Mesothelial cell of epicardium (in vitro differentiated cells): ENCODE measurements around the gene CD3G. TPM values are rescaled to one million over a fixed set of nuclear protein-coding genes. Genes with fewer than 3 reads are reported as not detected.

Source experiments
- DNase-seq, 2 experiments: peaks; one replicate each; pipeline ENCODE4 v3.0.0; 2021; ENCODE audit warnings: low spot score in 2 of 2; ENCODE audit not compliant: unreplicated experiment in 2 of 2
- H3K27ac Mint-ChIP-seq: 2 replicates; pipeline ENCODE4 v1.8.0; 2021; ENCODE audit warnings: mixed read lengths
- H3K27me3 Mint-ChIP-seq: 2 replicates; pipeline ENCODE4 v1.8.0; 2021; ENCODE audit warnings: low read depth, mixed read lengths
- H3K36me3 Mint-ChIP-seq: 2 replicates; pipeline ENCODE4 v1.8.0; 2021; ENCODE audit warnings: mixed read lengths
- H3K4me1 Mint-ChIP-seq: 2 replicates; pipeline ENCODE4 v1.8.0; 2021; ENCODE audit warnings: mixed read lengths
- H3K4me3 Mint-ChIP-seq: 2 replicates; pipeline ENCODE4 v1.8.0; 2021; ENCODE audit warnings: mild to moderate bottlenecking, moderate library complexity, mixed read lengths
- H3K9me3 Mint-ChIP-seq: 2 replicates; pipeline ENCODE4 v1.8.0; 2021; ENCODE audit warnings: mixed read lengths
- CTCF ChIP-seq: fragments of 200-600 bp; sonication (generic); IDR thresholded peaks from one replicate; pipeline ENCODE4 v1.5.0; 2021; ENCODE audit warnings: antibody characterized with exemption; ENCODE audit not compliant: unreplicated experiment
- total RNA-seq: library from RNA; stranded (reverse); gene quantifications from 3 replicates; pipeline ENCODE4 v1.2.1, GENCODE V29; 2021

CD3G gene
- total RNA-seq, 1 donor from 2014 or later = not detected

- Mint-ChIP-seq H3K27ac (no peak overlapping the region), H3K27me3 (peaks cover 69% of the 10 kb centered on the region), H3K9me3 (no peaks in the 10 kb centered on the region), H3K4me3 (no peak overlapping the region), H3K4me1 (peaks cover 7% of the 10 kb centered on the region), H3K36me3 (no peaks in the 10 kb centered on the region)
- no peak for TF ChIP-seq CTCF
- DNase-seq = no peak
Measured at GRCh38 chr11:118310781-118311485, 33.2 kb upstream of the CD3G start.

- Mint-ChIP-seq H3K9me3 (no peaks in the 10 kb centered on the region), H3K4me1 (peaks cover 12% of the 10 kb centered on the region), H3K36me3 (no peaks in the 10 kb centered on the region), H3K27me3 (peaks cover 72% of the 10 kb centered on the region), H3K4me3 (no peak overlapping the region), H3K27ac (no peak overlapping the region)
- TF ChIP-seq CTCF = no peak
- DNase-seq = no peak
Measured at GRCh38 chr11:118311518-118311917, 32.6 kb upstream of the CD3G start.

- H3K4me1 Mint-ChIP-seq = peaks cover 14% of the 10 kb centered on the region
- H3K27me3 Mint-ChIP-seq = peaks cover 76% of the 10 kb centered on the region
- no peak for DNase-seq
- H3K36me3 Mint-ChIP-seq = no peaks in the 10 kb centered on the region
- H3K4me3 Mint-ChIP-seq = no peak overlapping the region
- no peaks in the 10 kb centered on the region for H3K9me3 Mint-ChIP-seq
- no peak overlapping the region for H3K27ac Mint-ChIP-seq
- TF ChIP-seq CTCF = no peak
Measured at GRCh38 chr11:118312328-118312727, 31.8 kb upstream of the CD3G start.

GRCh38 chr11:118313242-118313641 lies 30.9 kb upstream of the CD3G start:
- no peak for DNase-seq
- Mint-ChIP-seq H3K4me1 (peaks cover 14% of the 10 kb centered on the region), H3K27ac (no peak overlapping the region), H3K9me3 (no peaks in the 10 kb centered on the region), H3K27me3 (peaks cover 73% of the 10 kb centered on the region), H3K36me3 (no peaks in the 10 kb centered on the region), H3K4me3 (no peak overlapping the region)
- TF ChIP-seq CTCF = no peak

GRCh38 chr11:118314988-118315411 lies 29.1 kb upstream of the CD3G start:
- Mint-ChIP-seq H3K4me1 (peaks cover 14% of the 10 kb centered on the region), H3K4me3 (no peak overlapping the region), H3K27ac (no peak overlapping the region), H3K9me3 (no peaks in the 10 kb centered on the region), H3K27me3 (peaks cover 64% of the 10 kb centered on the region), H3K36me3 (no peaks in the 10 kb centered on the region)
- no peak for DNase-seq
- no peak for TF ChIP-seq CTCF
